Measurements from ENCODE around the gene UNC13C.

DNA sequence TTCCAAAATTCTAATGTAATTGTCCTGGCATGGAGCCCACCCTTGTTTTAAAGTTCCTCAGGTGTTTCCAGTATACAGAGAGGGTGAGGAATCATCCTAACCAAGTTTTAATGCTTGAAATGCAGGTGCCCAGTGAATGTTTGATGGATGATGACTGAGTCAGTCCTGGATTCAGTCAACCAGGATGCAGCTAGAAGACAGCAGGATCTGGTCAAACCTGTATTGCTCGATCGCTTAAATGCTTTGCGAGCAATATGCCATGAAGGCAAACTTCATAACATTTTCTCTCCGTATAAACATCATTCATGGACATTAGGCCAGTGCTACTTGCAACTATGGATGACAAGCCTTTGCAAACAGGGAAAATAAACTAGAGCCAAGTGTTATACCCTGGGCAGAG lies 627.3 kb downstream of the UNC13C start:
- TF ChIP-seq, protein P1, sequence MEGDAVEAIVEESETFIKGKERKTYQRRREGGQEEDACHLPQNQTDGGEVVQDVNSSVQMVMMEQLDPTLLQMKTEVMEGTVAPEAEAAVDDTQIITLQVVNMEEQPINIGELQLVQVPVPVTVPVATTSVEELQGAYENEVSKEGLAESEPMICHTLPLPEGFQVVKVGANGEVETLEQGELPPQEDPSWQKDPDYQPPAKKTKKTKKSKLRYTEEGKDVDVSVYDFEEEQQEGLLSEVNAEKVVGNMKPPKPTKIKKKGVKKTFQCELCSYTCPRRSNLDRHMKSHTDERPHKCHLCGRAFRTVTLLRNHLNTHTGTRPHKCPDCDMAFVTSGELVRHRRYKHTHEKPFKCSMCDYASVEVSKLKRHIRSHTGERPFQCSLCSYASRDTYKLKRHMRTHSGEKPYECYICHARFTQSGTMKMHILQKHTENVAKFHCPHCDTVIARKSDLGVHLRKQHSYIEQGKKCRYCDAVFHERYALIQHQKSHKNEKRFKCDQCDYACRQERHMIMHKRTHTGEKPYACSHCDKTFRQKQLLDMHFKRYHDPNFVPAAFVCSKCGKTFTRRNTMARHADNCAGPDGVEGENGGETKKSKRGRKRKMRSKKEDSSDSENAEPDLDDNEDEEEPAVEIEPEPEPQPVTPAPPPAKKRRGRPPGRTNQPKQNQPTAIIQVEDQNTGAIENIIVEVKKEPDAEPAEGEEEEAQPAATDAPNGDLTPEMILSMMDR (IDR thresholded peaks at IDR 0.05; ENCODE audit: insufficient read depth, low read length): no peak
- TF ChIP-seq, protein P2, sequence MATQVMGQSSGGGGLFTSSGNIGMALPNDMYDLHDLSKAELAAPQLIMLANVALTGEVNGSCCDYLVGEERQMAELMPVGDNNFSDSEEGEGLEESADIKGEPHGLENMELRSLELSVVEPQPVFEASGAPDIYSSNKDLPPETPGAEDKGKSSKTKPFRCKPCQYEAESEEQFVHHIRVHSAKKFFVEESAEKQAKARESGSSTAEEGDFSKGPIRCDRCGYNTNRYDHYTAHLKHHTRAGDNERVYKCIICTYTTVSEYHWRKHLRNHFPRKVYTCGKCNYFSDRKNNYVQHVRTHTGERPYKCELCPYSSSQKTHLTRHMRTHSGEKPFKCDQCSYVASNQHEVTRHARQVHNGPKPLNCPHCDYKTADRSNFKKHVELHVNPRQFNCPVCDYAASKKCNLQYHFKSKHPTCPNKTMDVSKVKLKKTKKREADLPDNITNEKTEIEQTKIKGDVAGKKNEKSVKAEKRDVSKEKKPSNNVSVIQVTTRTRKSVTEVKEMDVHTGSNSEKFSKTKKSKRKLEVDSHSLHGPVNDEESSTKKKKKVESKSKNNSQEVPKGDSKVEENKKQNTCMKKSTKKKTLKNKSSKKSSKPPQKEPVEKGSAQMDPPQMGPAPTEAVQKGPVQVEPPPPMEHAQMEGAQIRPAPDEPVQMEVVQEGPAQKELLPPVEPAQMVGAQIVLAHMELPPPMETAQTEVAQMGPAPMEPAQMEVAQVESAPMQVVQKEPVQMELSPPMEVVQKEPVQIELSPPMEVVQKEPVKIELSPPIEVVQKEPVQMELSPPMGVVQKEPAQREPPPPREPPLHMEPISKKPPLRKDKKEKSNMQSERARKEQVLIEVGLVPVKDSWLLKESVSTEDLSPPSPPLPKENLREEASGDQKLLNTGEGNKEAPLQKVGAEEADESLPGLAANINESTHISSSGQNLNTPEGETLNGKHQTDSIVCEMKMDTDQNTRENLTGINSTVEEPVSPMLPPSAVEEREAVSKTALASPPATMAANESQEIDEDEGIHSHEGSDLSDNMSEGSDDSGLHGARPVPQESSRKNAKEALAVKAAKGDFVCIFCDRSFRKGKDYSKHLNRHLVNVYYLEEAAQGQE (IDR thresholded peaks at IDR 0.05; ENCODE audit: insufficient replicate concordance, low read depth): no peak
- TF ChIP-seq GABPA (IDR thresholded peaks at IDR 0.05; ENCODE audit: low read depth): no peak
